HepG2 (cell line): ENCODE measurements around the gene MAPK8IP3. TPM values are rescaled to one million over a fixed set of nuclear protein-coding genes. Genes with fewer than 3 reads are reported as not detected.

Source experiments
- FOXA1 ChIP-seq, 2 experiments: fragments of 450-650 bp in 1 of 2; sonication (generic) in 1 of 2; formaldehyde crosslinking in 1 of 2; IDR thresholded peaks; 2 replicates each; pipeline versions ENCODE4 v1.4.0 to v1.6.1; 2016 to 2020; ENCODE audit warnings: missing genetic modification reagents in 1 of 2
- GABPA ChIP-seq, 2 experiments: IDR thresholded peaks; 2 replicates each; pipeline ENCODE4 v1.6.1; 2011 to 2016; ENCODE audit warnings: low read depth in 2 of 2, low read length in 1 of 2, missing biosample characterization in 1 of 2, missing genetic modification characterization in 1 of 2
- NFYC ChIP-seq: IDR thresholded peaks from 2 replicates; pipeline ENCODE4 v1.6.1; 2016; ENCODE audit warnings: missing genetic modification reagents, missing compliant biosample characterization
- RFXAP ChIP-seq: sonication (generic); formaldehyde crosslinking; IDR thresholded peaks from 2 replicates; pipeline ENCODE4 v1.4.0; 2020; ENCODE audit warnings: missing genetic modification reagents, borderline replicate concordance
- RNF2 ChIP-seq: fragments of 450-650 bp; conservative IDR thresholded peaks from 2 replicates; pipeline ENCODE4 v1.6.1; 2016; ENCODE audit warnings: low read depth
- STAG1 ChIP-seq: sonication (generic); formaldehyde crosslinking; IDR thresholded peaks from 2 replicates; pipeline ENCODE4 v1.4.0; 2020; ENCODE audit warnings: missing genetic modification reagents
- SUZ12 ChIP-seq: fragments of 150-350 bp; IDR thresholded peaks from 2 replicates; pipeline ENCODE4 v1.6.1; 2014; ENCODE audit warnings: low read depth, low read length
- ZBTB33 ChIP-seq: sonication (generic); formaldehyde crosslinking; IDR thresholded peaks from 2 replicates; pipeline ENCODE4 v1.4.0; 2020; ENCODE audit warnings: missing genetic modification reagents
- ZBTB4 ChIP-seq: sonication (generic); formaldehyde crosslinking; IDR thresholded peaks from 2 replicates; pipeline ENCODE4 v1.4.0; 2020; ENCODE audit warnings: missing genetic modification reagents, mild to moderate bottlenecking, borderline replicate concordance
- ZBTB40 ChIP-seq, 2 experiments: fragments of 450-650 bp in 1 of 2; sonication (generic) in 1 of 2; formaldehyde crosslinking in 1 of 2; IDR thresholded peaks; 2 replicates each; pipeline versions ENCODE4 v1.6.1 to v1.8.0; 2016 to 2022; ENCODE audit warnings: antibody characterized with exemption in 1 of 2, mild to moderate bottlenecking in 1 of 2, missing genetic modification reagents in 1 of 2
- ZNF17 ChIP-seq: sonication (generic); formaldehyde crosslinking; IDR thresholded peaks from 2 replicates; pipeline ENCODE4 v1.5.0; 2020; ENCODE audit warnings: mild to moderate bottlenecking, missing genetic modification reagents
- ZNF547 ChIP-seq: sonication (generic); formaldehyde crosslinking; IDR thresholded peaks from 2 replicates; pipeline ENCODE4 v1.5.1; 2020; ENCODE audit warnings: mild to moderate bottlenecking, missing genetic modification reagents
- ZNF777 ChIP-seq: sonication (generic); formaldehyde crosslinking; IDR thresholded peaks from 2 replicates; pipeline ENCODE4 v1.4.0; 2020; ENCODE audit warnings: missing genetic modification reagents
- polyA plus RNA-seq, 8 experiments: library from polyadenylated mRNA; depleted of rRNA in 3 of 8; stranded (reverse) in 7 of 8; unstranded in 1 of 8; fragments of >200 nt; fragmentation: Illumina TruSeq in 4 of 8; extraction: Trizol in 4 of 8; gene quantifications; 2 replicates each; pipeline versions ENCODE4 v1.2.1 to v1.2.3, GENCODE V29; 2011 to 2016; ENCODE audit warnings: low read depth in 4 of 8, missing spikeins in 1 of 8, mixed read lengths in 1 of 8; ENCODE audit not compliant: insufficient read depth in 1 of 8
- total RNA-seq, 5 experiments: library from RNA; depleted of rRNA; stranded (reverse); fragments of >200 nt; fragmentation: Illumina TruSeq; extraction: Trizol; gene quantifications; 2 replicates each; pipeline ENCODE4 v1.2.3, GENCODE V29; 2016; ENCODE audit warnings: low read depth in 1 of 5

MAPK8IP3 gene
- total and polyA plus RNA-seq, 2 of the 13 experiments (the other 11 are each of a cell fraction or from before 2014, with no cell fraction given), result 25.1 to 41.7 TPM

GRCh38 chr16:1763521-1764511, 57.8 kb downstream of the MAPK8IP3 start (continued):
- TF ChIP-seq ZBTB4 (peak; percentile 47; the same call in 1 of the 2 replicates), GABPA (IDR thresholded peaks at IDR 0.05; ENCODE audit: low read depth, low read length) (0 out of 2 replicates have a peak, but pooled peaks have one; percentile 4), GABPA (CRISPR knock-in tag; IDR thresholded peaks at IDR 0.05; ENCODE audit: low read depth) (no peak), NFYC (CRISPR knock-in tag) (no peak), FOXA1 (IDR thresholded peaks at IDR 0.05) (no peak), FOXA1 (CRISPR knock-in tag; IDR thresholded peaks at IDR 0.05) (no peak), ZBTB33 (peak; percentile 99), RNF2 (no peak), SUZ12 (no peak), STAG1 (CRISPR knock-in tag) (peak; percentile 39), ZNF547 (CRISPR knock-in tag) (no peak), ZNF777 (CRISPR knock-in tag) (no peak), ZNF17 (no peak), ZBTB40 (IDR thresholded peaks at IDR 0.05) (no peak), ZBTB40 (CRISPR knock-in tag; IDR thresholded peaks at IDR 0.05) (no peak), RFXAP (no peak)
